D341Med (cell line): ENCODE results near the gene CENPP.
A peak's percentile ranks its signal among the peaks of the same experiment; 100 is the strongest.

Source experiments
- DNase-seq: peaks from one replicate; pipeline ENCODE4 v3.0.0; 2012; ENCODE audit warnings: low spot score

CENPP gene

DNA sequence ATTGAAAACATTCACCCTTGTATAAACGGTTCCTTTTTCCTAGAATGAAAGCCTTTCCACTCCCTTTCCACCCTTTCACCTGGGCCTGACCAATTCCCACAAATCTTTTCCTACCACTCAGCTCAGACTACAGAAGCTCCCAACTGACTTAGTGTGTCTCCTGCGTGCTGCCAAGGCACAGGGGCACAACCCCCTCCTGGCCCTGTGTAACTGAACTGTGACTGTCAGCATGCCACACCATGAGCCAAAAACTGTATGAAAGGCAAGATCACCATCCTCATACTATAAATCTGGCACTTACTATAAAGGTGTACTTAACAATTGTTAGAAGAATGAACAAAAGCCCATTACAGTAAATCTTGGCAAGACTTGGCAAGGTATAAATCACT lies 12.1 kb upstream of the CENPP start:
- no peak for DNase-seq

DNA sequence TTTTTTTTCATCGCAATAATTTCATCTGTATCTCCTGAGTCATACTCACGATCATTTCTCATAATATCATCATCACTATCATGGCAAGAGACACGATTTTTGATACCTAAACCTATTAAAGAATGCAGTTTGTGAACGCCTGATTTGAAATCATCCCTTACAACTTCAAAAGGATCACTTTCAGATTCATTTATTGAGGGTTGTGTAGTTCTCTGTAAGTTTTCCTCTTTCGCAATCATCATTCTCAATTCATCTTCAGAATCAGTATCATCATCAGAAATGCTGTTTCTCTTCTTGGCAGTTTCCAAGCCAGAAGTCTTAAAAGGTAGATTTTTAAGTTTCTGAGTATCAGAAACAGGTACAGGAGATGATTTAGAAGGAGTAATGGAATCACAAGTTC lies 10.3 kb upstream of the CENPP start:
- no peak for DNase-seq

DNA sequence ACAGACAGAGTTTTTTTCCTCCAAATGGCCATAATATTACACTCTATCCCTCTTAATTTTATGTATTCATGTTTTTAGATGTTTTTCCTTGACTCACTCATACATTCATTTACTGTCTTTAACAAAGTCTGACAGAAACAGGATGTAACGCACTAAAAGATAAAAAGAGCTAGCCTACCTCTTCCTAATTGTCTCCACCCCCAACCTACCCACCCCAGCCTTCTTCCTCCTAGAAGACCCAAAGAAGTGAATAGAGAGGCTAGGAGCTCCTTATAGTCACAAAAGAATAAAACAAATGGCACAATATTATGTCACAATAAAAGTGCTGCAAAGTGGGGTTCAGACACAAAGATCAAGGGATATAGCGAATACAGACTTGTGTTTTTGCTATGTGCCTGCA lies 1.3 kb upstream of the CENPP start:
- no peak for DNase-seq

DNA sequence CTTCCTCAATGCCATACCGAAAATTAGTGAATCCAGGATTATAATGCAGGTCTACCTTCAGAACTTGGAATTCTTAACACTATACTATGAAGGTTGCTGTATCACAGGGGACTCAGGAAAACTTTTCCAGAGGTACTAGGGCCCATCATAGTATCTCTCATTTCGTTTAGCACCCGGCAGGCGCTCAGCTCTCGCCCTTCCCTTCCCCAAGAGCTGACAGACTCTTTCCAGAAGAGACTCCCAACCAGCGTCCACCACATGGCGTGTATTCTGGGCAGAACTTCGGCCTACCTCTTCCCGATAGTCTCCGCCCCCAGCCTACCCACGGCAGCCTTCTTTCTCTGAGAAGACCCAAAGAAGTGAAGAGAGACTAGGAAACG lies 874 bp upstream of the CENPP start:
- DNase-seq = no peak

DNA sequence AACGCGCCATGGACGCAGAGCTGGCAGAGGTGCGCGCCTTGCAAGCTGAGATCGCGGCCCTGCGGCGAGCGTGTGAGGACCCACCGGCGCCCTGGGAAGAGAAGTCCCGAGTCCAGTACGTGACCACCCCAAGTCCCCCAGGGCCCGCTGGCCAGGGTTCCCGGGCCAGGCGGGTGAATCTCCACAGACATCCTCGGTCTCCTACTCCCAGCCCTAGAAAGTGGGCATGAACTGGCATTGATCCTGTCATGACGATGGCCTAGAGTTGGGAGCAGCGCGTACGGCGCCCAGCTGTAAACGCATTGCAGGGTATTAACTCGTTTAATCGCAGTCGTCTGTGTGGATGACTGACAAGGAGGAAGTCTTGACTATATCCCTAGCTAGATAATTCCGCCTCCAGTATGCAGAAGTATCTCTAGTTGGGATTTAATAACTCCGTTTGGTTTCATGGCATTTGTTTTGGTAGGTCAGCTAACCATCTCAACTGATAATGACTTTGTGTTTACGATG lies 293 bp downstream of the CENPP start:
- DNase-seq = no peak

DNA sequence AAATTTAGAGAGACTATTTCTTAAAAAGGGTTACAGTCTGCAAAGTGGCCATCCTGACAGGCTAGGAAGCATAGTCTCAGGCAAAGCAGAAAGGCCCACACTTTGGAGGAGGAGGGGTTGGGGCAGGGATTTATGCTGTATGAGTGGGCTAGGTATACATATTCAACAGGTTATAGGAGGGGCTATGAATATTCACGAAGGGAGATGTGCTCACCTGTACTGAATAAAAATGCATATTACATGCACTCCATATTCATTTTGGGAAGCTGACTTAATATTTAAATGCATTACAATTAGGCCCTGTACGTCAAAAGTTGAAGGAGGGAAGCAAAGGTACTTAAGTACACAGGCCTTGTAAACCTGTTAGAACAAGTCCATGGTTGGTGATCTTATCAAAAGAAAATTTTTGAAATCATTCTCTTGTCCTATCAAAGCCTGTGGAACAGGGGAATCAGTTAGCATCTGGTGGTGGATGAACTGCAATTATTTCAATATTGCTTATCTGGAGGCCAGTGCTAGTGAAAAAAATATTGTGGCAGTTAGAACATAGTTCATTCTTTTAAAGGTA lies 1.6 kb downstream of the CENPP start:
- DNase-seq = no peak

DNA sequence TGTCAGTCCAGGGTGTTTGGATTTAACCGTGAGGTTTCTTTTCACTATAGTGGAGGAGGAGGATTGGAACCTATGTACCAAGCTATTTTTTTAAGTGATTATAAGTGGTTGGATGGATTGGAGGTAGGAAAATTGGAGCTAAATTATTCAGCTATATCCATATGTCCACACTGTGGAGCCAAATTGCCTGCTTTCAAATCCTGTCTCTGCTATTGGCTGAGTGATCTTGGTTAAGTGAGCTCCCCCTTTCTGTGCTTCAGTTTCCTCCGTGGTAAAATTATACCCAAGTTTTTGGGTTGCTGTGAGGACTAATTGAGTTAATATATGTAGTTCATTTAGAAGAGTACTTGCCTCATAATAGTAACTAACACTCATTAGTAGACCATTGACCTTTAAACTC lies 2.5 kb downstream of the CENPP start:
- DNase-seq = peak; percentile 35

DNA sequence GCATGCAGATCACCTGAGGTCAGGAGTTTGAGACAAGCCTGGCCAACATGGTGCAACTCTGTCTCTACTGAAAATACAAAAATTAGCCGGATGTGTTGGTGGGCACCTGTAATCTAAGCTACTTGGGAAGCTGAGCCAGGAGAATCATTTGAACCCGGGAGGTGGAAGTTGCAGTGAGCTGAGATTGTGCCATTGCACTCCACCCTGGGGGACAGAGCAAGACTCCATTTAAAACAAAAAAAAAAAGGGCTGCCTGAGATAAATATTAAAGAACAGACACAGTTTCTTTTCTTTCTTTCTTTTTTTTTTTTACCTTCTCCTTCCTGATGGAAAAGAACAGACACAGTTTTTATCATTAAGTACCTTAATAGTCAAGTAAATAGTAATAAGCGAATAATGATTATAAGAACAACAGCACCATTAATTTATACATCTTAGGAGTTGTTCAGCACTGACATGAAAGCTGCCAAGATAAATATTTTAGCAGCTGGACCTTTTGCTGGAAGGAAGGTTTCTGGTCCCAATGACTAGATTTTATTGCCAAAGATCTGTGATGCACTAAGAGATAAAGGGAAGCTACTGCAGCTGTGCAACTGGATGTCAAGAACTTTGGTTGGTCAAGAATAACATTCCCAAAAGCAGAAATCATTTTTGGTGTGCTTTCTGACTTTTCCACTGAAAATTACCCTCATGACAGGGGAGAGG lies 7.0 kb downstream of the CENPP start:
- no peak for DNase-seq

DNA sequence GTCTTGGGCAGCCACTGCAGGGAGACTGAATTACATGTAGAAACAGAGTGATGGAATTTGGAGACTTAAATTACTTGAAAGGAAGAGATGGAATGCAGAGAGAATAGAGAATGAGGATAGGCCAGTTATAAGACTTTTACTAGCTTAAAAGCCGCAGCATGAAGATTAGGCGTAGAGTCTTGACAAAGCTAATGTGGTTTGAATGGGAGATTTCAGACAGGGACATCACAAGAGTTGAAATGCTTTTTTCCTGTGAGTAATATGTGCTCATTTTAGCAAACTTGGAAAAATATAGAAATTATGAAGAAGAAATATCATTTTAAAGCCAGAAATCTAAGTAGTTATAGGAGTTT lies 7.5 kb downstream of the CENPP start:
- no peak for DNase-seq

DNA sequence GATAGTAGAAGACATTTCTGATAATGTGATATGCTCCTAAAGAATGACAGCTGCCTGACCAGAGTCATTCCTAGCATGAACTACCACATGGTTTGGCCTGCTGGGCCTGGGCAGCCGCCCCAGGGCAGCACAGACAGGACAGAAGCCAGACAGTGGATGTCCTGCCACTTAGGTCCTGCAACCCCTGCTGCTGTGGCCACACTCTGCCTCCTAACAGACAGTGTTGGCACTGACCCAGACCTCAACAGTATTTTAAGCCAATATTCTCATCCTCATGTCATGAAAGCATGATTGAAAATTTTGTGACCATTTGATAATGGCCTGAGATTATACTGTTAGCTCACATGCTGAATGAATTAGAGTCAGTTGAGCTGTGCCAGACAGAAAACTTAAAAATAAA lies 15.8 kb downstream of the CENPP start:
- no peak for DNase-seq

DNA sequence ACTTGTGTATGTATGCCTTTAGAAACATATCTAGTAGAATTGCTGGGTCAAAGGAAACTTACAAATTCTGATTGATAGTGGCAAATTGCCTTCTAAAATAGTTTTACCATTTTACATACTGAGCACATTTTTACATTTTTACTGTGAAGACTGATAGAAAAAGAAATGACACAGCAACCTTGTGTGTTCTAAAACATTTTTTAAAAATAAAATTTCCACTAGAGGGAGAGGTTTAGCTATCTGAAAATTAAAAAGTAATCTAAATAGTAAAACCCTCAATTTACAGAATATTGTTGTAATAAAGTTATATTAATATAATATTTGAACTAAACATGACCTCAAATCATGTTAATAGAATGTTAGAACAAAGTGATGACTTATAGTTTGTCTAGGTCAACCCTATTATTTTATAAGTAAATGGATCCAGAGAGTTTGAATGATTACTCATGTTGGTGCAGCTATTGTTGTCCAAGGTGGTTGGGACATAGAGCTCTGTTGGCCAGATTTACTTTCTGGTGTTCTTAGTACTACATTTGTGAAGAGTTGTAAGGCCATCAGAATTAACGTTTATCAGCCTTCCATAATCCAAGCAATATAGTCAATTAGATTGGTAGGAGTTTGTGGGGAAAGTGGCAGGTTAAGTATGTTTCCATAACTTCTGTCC lies 17.2 kb downstream of the CENPP start:
- DNase-seq = no peak

DNA sequence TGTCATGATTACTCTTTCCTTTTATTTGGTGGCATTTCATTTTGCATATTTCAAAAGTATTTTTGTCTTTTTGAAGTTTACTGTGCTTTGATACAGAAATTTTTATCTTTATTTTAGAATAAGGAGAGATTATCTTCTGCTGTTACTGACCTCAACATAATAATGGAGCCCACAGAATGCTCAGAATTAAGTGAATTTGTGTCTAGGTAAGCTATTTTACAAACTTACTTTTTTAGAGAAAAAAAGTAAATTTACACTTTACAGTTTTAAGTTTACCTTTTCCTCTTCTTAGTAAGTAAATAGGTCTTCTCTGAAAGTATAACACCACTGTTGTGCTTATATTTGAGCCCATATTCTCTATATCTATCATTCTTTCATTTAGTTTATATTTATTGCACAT lies 19.8 kb downstream of the CENPP start:
- DNase-seq = no peak

DNA sequence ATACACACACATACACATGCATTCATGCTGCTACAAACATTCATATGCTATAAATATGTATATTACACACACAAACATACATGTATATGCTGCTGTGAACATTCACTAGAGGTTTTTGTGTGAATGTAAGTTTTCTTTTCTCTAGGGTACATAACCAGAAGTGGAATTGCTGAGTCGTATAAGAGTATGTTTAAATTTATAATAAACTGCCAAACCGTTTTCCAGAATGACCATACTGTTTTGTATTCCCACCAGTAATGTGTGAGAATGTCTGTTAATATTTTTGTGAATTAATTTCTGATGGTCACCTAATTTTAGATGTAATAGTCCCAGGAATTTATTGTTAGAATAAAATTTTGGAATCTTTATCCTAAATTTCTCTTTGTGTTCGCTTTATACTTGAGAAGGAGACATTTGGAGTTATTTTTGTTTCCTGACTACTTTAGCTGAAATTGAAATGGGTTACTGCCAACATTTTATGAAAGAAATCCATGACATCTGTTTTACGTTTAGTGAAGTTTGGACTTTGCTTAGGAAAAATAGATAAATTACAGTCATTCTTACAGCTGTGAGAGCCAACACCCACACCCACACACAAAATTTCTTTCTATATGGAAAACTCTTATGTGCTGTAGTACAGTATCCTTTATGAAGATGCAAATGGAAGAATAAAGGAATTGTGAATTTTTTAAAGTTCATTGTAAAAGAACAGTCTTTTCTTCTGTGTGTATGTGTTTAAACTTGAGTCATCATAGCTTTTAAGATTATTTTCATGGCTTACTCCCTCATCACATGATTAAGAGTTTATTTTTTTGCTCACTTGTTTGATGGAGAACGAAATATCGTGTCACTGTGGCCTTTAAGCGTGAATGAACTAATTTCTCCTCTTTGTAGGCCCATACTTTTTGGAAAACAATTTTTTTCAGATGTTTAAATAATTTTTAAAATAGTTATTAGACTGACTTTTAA lies 24.3 kb downstream of the CENPP start:
- DNase-seq = no peak

DNA sequence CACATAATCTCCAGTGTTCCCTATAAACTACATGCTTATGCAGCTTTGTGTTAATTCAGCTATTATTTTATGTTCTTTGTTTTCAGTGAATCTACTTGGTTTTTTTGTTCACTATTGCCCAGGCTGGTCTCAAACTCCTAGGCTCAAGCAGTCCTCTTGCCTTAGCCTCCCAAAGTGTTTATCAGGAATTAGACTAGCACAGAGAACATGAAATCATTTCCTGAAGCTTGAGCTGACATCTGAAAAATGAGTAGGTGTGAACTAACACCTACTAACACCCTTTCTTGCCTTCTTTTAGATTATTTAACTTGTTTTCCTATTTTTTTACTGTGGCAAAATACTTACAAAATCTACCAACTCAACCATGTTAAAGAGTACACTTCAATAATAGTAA lies 25.0 kb downstream of the CENPP start:
- no peak for DNase-seq

DNA sequence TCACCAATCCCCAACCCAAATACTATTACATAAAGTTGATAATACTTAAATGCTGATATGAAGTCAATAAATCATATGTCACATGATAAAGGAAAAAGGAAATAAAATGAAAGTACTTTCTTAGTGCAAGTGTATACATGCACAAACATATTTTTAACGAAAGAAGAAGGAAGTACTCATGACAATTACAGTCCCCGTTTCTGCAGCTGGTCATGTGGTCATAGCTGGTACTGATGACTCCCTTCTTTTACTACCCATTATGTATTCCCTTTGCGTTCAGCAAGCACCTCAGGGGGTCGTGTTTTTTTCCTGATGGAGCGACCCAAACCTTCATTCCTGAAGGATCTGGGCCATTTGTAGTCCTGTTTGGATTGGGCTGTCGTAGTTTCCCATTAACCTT lies 27.3 kb downstream of the CENPP start:
- no peak for DNase-seq

DNA sequence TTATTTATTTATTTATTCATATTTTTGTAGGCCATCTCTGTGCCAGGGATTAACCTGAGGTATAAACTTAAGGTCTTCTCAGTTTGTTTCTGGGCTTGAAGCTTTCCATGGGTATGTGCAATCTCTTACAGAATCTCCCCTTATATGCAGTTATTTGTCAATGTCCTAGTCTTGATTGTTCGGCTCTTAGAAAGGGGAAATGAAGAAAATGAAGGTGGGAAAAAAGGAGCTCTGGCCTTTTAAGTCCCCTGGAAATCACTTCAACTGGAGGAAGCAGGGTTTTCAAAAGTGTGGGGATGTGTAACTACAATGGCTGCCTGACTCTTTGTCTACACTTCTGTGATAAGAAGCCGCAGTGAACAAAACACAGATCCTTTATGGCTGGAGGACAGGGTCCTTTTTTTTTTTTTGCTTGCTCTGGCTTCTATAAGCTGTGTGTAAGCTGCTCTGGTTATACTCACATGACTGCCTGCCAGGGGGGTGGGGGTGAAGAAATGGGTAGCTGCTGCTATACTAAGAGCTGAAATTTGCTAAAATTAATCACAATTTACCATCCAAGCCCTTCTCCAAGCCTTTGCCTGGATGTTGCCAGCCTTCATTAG lies 33.7 kb downstream of the CENPP start:
- peak; percentile 30 for DNase-seq

DNA sequence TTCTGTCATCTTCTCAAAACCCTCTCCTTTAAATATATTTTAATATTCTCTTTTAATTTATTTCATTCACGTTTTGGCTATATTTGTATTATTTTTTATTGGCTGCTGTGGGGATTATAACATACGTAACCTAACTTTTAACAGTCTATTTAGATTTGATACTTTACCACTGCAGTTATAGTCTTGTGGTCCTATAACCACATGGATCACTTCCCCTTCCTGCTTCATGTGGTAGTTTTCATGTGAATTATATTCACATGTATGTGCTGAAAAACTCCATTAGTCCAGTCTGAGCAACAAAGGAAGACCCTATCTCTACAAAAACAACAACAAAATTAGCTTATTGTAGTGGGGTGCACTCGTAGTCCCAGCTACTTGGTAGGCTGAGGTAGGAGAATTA lies 34.3 kb downstream of the CENPP start:
- DNase-seq = no peak

DNA sequence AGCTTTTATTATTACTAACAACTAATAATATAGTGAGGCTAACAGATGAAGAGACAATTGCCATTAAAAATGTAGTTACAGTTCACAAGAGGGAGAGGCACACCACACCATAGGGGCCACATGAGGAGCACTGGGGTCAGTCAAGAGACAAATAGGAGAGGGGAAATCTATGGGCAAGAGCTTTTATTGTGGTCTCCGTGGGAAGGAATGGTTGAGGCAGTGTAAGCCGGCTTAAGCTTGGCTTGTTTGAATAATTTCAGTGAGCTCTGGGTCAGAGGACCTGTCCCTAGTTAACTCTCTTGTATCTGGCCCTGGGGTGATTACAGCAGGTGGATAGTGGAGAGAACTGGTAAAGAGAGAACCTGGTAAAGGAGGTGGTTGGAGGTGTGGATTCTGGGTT lies 43.3 kb downstream of the CENPP start:
- no peak for DNase-seq

DNA sequence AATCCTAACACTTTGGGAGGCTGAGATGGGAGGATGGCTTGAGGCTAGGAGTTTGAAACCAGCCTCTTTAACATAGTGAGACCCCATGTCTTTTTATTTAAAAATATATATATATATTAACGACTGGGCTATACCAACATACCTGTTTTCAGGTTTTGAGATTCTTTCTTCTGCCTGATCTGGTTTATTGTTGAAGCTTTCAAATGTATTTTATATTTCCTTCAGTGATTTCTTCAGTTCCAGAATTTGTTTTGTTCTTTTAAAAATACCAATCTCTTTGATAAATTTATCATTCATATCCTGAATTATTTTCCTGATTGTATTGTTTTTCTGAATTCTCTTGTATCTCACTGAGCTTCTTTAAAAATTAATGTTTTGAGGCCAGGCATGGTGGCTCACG lies 47.4 kb downstream of the CENPP start:
- DNase-seq = no peak

DNA sequence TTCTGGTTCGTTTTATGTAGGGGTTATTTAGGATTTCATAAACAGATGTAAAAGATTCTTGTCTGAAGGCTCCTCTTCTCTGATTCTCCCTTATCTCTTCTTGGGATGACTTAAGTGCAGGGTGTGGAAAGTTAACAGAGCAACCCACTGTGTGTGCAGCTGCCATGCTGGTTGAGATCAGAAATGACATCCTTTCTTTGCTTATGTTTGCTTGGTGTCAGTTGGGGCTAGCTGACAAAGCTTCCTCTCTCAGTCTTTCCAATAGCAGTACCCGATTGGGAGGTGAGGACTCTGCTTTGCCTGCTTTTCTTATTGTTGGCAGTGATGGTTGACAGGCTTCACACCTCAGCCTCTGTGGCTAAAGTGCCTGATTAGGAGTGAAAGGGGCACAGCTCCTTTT lies 52.1 kb downstream of the CENPP start:
- DNase-seq = no peak

DNA sequence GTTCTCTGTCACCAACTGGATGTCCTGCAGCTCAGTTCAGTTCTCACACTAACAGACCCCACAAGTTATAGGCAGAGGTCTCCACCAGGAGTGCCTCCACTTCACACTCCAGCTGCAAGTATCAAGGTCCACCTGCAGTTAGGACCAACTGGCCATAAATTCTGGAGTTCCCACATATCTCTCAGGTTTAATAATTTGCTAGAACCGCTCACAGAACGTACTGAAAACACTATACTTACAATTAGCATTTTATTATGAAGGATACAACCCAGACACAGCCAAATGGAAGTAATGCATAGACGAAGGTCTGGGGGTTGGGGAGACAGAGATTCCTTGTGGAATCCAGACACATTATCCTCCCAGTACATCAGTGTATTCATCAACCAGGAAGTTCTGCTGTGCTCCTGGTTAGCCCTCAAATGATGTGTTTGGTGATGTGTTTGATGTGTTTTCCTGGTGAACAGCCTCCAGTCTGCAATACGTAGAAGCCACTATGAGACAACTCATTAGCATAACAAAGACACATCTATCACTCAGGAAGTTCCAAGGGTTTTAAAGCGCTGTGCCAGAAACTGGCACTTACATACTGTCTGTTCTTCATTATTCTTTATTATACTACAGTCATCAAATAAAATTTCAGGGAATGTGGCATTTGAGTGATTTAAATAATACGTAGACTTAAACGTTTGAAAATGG lies 53.3 kb downstream of the CENPP start:
- DNase-seq = no peak

DNA sequence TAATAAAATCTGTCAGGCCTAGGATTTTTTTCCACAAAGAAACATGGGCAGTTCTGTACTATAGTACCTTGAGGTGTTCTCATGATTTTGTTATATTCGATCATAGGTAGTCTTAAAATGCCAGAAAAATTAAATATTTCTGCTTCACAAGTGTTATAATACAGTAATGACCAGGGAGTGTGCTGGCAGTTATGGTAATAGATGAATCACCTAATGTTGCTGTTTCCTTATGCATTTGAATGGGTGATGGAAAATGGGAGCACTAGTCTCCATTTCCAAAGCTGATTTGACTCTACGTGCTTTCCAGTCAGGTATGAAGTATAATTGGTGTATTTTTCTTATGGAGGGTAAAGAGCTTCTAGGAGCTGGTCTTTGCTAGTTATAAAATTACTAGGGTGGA lies 54.9 kb downstream of the CENPP start:
- DNase-seq = no peak
